IPS DF 4.7 (cell line): Measurements from ENCODE around the gene SEMA5A.

Source experiments
- DNase-seq: peaks from one replicate; pipeline ENCODE4 v3.0.0-alpha.2; 2013; ENCODE audit warnings: low spot score; ENCODE audit errors: extremely low read depth

Gene SEMA5A

DNA sequence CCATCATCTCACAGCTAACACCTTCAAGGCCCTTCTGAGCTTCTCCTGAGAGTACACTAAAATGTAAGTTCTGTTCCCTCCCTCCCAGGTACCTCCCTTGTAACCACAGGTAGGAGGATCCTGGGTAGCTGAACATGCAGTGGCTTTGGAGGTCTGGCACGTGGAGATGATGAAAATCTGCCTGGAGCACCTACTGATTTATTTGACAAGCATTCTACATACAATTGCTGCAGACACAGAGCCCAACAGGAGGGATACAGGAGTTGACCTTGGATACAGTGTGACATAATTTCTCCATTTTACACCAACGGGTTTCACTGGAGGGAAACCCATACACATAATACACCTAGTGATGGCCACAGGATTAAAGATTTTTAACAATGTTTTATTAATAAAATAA is 478.7 kb downstream of the SEMA5A start:
- DNase-seq, result no peak

DNA sequence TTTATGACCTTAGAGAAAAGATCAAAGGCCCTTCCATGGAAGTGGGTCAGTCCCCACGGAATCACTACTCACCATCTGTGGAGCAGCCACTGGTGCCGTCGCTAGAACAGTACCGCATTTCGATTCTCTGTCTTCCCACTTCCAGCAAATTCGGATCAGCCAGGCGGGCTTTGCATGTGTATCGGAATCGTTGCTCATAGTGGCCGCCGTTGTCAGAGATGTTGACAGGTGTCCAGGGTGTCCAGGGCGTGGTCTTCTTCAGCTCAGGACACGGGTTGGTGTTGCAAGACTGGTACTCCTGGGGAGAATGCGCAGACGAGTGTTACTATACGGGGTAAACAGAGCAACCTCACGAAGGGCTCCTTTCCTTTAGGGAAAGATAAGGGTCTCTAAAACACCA is 479.5 kb downstream of the SEMA5A start:
- DNase-seq, result no peak

DNA sequence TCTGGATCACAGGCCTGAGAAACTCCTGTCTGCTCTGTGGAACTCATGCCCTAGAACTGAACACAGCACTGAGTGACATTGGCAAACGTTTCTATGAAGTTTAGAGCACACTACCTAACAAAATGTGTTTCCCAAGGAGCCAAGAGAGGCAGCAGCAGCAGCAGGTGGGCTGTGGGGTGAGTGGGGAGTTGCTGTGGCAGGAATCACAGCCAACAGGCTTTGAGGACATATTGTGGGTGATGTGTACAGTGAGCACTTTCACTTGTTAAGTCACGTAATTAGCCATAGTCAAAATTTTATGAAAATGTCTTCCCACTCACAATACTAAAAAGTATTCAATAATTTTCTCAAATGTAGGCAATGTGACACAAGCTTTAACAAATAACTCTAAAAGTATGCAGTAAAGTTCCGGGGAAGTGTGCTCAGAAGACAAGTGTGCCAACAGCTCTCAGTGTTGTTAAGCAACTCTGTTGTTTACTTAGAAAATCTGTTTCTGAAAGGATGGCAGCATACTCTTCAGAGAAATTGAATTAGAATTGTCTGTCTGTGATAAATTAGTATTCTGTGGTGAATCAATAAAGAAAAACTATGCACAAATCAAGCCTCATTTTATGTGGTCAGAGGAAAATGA is 482.1 kb downstream of the SEMA5A start:
- no peak for DNase-seq

DNA sequence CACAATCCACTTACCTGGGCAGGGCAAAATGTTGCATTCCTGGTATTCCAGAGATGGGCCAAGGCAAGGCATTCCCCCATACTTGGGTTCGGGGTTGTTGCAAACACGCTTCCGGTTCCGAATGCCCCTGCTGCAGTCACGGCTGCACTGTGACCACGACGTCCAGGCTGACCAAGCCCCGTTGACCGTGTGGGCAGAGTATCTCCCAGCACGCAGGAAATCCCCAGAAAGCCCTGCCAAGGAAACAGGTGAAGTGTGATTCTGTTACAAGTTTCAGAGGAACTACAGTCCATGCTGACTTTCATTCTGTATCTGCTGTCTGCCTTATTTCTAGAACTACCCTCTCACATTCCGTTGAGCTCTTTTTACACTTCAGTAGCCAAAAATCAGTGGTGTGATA is 483.0 kb downstream of the SEMA5A start:
- no peak for DNase-seq

DNA sequence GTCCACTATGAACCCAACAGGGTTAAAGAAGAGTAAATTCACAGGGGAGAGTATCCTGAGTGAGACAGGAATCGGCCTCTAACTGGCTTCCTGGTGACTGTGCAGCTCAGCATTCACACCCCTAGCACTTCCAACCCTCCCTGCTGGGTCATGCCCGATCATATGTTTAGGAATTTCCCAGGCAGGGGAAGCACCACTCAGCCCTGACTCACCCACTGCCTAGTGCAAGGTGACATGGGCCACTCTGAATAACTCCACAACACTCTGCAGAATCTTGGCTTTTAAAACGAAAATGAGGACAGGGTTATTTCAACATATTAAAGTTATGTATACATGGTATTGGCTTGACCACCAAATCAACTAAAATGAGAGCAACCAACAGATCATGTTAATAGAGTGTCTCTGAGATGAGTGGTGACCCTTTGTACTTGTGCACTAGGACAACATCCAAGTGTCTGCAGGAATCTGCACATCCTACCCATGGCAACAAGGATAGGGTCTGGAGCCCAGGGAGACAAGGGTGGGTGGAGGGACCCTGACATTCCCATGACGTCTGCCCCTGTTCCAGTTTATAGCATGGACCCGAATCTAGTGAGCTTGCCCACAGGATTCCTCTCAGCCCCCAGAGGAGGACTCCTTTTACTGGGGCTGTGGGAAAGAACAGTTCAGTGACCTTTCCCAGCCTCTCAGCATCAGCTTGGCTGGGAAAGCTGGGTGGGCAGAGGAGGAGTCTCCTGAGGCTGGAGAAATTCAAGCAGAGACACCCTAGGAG is 485.8 kb downstream of the SEMA5A start:
- no peak for DNase-seq

DNA sequence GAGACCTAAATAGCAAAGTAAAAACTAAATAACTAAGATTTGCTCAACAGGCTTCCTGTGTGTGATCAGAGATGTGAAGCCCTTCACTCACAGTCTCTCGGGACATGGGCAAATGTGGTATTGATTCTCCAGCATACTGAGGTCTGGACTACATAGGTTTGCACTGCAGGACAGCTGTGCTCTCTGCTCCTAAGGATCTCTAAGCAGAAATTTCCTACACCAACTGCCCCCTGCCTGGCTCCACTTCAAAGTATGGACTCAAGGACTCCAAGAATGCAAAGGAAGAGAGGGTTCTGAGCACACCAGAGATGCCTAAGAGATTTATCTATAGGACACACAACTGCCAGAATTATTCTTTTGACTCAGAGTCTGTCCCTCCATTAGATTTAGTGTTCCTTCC is 487.2 kb downstream of the SEMA5A start:
- no peak for DNase-seq

DNA sequence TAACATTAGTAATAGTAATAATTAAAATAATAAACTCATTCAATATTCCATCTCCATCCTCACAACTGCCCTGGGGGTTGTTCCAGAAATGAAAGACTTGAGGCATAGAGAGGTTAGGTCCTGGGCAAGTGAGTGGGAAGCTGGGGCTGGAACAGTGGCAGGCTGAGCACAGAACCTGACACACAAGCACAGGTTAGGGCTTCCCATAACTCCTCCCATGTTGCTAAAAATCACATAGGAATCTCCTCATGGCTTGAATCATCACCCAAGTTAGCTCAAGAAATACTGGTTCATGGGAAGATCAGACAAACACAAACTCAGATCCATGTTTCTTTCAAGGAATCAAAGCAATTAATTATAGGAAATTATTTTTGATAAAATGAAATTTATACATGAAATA is 487.7 kb downstream of the SEMA5A start:
- no peak for DNase-seq

DNA sequence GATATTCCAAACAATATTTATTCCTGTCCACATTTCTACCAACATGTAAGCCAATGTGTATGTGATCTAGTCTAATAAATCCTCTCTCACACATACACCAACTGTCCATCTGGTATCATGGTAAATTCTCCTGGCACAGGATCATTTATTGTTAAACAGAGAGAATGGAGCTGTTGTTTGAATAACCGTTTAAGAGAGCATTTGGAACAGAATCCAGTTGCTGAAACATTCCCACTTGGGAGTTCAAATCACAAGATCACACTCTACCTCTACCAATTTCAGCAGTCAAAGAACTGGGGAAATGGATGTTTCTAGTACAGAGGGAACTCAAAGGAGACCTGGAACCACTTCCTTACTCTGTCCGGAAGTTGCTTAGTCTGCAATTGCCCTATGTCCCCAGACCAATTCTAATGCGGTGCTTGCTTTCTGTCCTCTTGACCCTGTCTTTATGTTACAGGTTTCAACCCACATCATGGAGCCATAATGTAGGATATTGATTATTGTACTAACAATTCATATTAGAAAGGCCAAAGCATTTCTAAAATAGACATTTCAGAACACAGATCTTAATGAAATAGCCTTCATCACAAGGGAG is 488.4 kb downstream of the SEMA5A start:
- no peak for DNase-seq

DNA sequence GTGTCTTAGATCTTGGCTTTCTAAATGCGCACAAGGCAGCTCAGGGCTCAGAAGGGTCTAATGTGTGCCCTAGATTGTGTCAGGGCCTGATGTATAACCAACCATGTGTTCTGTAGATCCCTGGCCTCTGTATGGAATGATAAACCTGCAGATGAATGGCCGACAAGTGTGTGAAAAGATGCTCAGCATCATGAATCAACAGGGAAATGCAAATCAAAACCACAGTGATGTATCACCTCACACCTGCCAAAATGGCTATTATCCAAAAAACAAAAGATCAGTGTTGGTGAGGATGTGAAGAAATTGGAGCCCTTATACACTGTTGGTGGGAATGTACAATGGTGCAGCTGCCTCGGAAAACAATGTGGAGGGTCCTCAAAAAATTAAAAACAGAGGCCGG is 489.8 kb downstream of the SEMA5A start:
- no peak for DNase-seq

DNA sequence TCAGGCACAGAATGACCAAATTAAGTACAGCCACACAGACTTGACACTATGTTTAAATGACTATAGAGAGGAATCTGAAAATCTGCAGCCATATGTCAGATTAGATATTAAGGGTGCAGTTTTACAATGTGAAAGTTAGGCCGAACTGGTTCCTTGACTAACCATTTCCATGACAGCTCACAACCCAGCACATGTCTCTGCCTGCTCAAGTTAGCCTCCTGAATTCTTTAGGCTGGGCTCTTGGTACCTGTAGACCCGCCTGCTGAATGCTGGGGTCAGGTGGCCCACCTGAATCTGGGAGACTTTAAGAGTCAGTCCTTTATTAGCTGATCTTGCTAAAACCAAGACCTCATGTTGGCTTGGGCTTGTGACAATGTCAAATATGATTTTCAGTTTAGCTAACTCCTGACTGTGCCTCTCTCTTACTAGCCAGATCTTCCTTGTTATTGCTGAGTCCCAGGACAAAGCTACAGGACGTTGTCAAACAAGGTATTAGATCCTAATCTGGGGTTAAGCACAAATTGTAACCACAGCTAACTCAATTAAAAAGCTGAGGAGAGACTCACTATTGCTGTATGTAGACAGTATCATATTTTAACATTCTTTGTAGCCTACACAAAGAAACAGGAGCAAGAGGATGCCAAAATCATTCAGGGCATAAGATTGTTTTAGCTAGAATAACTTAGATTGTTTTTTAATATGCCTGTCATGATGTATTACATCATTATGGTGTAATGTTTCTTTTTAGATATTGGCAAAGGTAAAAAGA is 490.9 kb downstream of the SEMA5A start:
- DNase-seq, result no peak

DNA sequence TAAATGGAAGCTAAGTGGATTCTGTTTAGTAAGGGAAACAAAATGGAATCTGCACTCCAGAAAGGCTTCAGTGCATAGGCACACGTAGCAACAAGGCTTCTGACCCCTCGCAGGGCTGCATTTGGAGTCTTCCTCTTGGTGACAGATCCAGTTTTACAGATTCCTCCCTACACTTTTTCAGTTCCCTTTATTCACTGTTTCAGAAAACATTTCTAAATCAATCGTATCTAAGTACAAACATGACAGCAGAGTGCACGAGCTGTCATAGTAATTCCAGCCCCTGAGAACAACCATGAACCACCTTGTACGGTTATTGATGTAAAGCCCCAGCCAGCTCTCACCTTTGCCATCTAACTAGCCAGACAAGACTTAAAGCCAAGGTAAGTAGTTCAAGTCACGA is 491.6 kb downstream of the SEMA5A start:
- no peak for DNase-seq

DNA sequence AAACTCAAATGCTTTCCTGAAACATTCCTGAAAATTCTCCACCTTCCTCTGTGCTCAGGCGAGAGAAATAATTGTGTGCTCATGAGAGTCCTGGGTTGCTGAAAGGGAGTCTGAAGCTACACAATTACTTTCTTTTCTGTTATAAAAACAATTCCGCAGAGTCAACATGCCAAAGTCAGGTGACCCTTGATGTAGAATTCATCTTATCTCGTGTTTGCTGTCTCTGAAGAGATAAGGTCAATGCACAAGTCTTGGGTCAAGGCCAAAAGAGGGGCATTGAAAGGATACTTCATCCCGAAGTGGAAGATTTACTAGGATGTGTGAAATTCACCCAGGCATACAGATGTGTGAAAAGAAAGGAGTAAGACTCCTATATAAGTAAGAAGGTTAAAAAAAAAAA is 493.5 kb downstream of the SEMA5A start:
- no peak for DNase-seq

DNA sequence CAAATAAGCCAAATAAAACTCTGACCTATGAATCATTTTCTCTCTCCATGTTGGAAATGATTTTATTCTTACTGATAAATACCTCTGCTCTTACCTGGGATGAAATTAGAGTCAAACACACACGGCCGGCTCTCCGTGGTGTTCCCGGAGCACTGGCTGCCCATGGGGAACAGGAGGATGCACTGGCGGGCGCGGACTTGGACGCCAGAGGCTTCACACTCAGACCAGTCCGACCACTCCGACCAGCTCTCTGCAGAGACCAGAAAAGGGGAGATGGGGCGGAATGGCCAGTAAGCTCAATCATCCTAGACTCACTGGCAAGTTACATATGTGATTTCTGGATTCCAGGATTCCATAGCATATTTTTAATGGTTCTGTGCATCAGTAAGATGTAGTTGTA is 494.1 kb downstream of the SEMA5A start:
- no peak for DNase-seq

DNA sequence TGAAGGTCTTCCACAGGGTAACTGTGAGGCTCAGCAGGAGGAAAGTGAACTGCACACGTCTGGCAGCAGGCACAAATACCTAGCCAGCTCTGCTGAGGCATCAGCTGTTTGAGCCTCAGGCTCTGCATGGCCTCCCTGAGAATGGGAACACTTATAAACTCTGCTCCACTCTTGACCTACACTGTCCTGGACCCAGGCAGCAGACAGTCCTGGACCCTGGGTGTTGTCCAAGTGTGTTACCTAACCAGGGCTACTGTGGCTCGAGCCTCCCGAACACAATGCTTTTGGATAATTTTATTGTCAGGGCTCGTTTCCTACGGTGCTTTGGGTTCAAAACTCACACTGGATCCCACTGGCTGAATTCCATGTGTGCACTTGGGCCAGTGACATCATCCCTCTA is 497.9 kb downstream of the SEMA5A start:
- DNase-seq, result no peak

DNA sequence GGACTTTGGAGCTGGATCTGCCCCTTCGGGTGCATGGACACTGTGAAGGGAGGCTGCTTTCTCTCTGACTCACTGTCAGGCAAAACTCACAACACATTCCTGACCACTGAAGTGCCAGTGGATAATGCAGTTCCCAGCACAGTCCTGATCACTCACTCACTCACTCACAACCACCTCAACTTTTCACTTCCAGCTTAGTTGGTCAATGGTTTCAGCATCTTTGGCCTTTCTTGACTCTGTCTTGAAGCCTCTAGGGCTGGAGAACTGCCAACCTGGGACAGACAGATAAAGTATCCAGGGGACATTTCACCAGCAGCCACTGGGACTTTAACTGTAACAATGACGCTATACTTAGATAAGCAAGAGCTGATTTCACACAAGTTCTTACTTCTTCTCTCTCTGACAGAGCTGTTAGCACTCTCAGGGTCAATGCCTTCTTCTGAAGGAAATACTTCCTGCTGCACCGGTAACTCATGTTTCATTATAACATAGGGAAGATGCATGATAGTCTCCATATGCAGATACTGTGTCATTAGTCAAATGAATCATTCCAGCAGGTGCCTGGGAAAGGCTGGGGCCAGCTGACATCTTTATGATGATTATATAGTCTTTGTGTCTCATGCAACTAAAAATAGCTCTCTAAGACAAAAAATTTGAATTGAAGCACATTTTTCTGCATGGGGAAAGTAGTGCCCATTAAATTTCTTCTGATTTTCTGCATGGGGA is 499.0 kb downstream of the SEMA5A start:
- no peak for DNase-seq

DNA sequence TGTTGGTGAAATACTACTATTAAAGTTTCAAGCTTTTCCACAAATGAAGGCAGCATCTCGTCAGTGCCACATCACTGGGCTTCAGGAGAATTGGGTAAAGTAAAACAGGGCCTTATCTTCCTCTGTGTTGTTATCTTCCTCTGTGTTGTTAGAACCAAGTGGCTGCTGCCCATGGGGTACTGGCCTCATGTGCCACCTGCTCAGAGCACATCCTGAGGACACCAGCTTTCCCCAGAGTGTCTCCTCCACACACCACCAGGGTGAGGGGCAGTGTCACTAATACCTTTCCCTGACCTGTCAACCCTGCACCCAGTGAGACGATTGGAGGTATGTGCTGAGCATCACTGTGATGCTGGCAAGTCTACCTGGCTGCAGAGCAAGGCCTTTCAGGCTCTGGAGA is 499.9 kb downstream of the SEMA5A start:
- no peak for DNase-seq

DNA sequence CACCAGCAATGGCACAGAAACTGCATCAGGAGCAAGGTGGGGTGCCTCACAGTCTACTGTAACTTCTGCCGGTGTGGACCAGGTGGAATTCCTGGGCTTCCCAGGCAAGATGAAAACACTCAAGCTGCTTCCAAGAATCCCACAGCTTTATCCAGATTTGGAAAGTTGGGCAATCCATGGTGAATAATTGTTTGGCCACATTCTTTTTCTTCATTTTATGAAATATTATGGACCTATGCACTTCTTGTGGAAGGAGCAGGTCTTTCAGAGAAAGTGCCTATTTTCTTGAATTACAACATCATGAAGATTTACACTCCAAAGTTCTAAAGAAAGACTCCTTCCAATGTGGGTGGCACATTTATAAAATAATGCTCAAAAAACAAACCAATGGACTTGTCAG is 503.6 kb downstream of the SEMA5A start:
- DNase-seq, result no peak

DNA sequence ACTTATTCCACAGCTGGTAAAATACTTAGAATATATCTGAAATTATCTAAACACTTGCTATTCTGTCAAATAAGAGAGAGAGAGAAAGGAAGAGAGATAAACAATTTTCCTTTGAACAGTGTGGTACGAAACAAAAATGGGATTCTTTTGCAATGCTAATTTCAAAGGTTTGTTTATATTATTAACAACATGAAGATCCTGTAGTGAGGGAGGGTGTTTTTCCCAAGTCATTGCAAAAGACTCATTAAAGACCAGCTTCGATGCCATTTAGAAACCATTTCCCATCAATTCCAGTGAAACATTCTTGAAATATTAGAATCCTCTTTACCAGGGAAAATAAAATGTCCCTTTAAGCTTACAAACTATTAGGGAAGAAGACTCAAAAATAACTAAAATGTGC is 505.4 kb downstream of the SEMA5A start:
- DNase-seq, result no peak

DNA sequence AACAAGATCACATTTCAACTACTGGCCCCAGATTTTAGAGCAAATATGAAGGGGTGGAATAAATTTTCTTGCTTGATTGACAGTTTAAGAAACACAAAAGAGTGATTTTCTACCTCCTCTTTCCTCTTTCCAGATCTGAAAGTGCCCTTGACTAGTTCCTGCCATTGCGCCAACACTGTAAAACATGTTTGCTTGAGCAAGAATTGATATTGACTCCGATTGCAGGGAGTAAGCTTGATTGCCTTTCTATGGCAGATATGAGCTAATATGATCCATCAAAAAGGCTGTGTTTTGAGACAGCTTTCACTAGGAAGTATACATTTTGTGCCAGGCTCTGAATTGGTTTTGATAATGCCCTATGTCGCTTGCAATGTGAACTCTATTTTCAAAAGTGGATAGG is 508.8 kb downstream of the SEMA5A start:
- no peak for DNase-seq

DNA sequence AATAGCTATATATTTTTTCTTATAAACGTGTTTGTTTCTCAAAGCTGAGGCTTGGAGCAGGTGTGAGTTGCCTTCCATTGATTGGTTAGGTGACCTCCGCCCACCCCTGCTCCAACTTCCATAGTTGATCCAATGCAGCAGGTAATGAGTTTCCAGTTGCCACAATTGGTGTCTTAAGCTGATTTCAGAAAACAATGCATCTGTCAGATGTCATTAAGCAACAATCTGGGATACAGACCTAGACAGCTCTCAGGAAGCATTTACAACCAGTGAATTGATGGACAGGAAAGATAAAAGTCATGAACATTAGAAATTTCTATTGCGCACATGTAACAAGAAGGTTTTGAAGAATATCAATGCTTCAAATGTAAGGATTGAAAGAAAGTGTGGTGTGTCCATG is 510.5 kb downstream of the SEMA5A start:
- DNase-seq, result no peak

DNA sequence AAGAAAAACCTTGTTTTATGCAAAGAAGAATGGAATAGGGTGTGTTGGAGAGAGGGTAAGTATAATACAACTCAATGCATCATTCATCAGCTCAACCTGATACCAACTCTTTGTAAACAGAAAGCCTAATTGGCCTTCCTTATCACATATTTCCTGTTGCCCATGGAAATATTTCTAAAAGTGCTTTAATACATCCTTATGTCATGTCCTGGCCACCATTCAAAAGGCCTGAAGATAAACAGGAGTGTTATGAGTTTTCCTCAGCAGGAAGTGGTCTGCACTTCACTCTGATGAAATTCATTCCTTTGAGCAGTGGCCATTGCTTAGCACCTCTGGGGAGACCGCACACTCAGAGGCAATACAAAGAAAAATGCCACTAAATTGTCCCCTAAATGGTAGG is 511.2 kb downstream of the SEMA5A start:
- no peak for DNase-seq

DNA sequence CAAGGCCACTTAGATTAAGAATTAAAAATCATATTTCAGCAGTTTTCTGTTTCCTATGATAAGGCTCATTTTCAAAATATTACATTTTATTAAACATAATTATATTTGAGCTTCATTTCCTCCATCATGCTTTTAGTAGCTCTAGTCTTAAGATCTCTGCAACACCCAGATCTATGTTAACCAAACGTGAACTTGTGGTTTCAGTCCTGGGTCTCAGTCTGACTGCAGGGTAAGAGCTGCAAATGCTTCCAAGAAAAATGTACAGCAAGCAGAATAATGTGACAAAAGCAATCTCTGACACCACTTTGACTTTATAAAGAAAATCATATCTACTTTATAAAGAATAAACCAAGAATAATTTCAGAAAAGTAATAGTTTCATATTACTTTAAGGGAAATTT is 512.4 kb downstream of the SEMA5A start:
- no peak for DNase-seq
